CD4-positive, alpha-beta T cell treated with Interleukin-12 subunit alpha and Interleukin-12 subunit beta, for 1 hour (primary cell): ENCODE measurements around the gene B4GALT6.
"Not testable (repeated sequence)": the region's sequence is repeated elsewhere in the genome, so short reads cannot be mapped to it uniquely, and the experiment has no call there.

Experiments
- DNase-seq: peaks from one replicate; pipeline ENCODE4 v3.0.0-alpha.2; 2020

The B4GALT6 gene

GRCh38 chr18:31684279-31685096 lies at the start of gene B4GALT6:
TSS of gene B4GALT6 (minus strand) at chr18:31684581. CDS start at chr18:31684426, 155 bp downstream.
- peak; percentile 13 for DNase-seq

DNA sequence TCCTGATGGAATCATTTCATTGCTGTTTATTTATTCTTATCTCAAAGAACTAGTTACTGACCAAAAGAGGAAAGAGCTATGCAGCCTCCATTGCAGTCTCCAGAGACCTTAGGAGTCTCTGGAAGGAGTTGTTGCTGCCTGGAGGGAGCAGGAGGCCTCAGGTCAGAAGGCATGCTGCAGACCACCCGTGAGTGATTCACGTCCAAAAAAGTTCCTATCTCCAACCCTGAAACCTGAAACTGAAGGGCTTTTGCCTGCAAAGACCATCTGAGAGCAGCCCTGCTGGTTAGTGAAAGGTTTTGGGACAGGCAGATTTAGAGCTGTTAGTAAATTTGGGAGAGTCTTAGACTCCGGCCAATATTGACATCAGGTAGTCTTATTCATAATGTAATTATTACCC lies 47.2 kb upstream of the B4GALT6 start:
- DNase-seq: no peak

DNA sequence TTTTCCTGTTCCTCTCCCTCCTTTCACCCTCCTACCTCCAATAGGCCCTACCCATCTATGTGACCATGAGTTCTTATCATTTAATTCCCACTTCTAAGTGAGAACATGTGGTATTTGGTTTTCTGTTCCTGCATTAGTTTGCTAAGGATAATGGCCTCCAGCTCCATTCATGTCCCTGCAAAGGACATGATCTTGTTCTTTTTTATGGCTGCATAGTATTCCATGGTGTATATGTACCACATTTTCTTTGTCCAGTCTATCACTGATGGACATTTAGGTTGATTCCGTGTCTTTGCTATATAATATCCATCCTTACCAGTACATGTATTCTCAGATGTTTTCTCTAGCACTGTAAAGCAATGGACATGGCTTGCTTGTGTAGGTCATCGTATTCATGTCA lies 44.8 kb upstream of the B4GALT6 start:
- not testable (repeated sequence) for DNase-seq

DNA sequence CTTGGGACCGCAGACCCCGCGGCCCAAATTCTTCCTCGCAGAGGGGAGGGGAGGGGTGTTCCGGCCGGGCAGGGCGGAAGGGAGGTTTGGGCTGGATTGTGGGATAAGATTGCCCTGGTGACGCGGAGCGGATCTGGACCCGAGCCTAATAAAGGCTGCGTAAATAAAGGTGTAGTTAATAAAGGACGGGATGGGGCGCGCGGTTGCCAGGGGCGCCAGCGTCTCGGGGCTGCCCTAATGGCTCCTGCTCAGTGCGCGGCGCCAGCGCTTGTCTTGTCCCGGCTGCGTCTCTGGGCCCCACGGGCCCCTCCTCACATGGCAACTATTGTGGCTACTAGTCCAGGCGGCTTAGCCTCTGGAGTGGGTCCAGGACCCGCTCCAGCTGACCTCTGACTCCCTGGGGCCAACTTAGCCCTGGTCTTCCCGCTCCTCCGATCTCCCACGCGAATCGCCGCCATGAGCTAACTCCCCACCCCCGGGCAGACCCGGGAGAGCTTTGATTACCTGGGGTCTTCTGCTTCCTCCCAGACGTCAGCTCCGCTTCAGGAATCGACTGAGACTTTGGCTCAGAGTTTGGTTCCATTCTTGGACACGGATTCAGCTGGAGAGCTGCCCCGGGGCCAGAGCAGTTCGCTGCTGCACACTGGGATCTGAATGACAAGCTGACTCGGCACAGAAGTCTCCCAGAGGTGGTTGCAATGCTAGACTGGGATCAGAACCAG lies 39.8 kb upstream of the B4GALT6 start:
- DNase-seq: no peak

- DNase-seq: no peak
Observed at GRCh38 chr18:31723639-31723989, 39.2 kb upstream of the B4GALT6 start.

GRCh38 chr18:31722369-31722957 lies 38.1 kb upstream of the B4GALT6 start:
- peak; percentile 66 for DNase-seq

DNA sequence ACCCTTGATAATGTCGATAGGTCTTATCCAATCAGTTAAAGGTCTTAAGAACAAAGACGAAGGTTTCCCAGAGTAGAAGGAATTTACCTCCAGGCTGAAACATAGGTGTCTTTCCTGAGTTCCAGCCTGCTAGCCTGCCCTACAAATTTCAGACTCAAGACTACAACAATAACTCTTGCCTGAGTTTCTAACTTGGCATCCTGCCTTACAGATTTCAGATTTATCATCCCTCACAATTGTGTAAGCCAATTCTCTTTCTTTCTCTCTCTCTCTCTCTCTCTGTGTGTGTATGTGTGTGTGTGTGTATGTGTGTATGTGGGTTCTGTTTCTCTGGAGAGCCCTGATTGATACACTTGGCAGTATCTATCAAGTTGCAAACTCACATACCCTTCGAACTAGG lies 37.2 kb upstream of the B4GALT6 start:
- DNase-seq: no peak

- DNase-seq: no peak
Observed at GRCh38 chr18:31720867-31721266, 36.5 kb upstream of the B4GALT6 start.

GRCh38 chr18:31719363-31720006 lies 35.1 kb upstream of the B4GALT6 start:
- DNase-seq: no peak

GRCh38 chr18:31718386-31718785 lies 34.0 kb upstream of the B4GALT6 start:
- no peak for DNase-seq

DNA sequence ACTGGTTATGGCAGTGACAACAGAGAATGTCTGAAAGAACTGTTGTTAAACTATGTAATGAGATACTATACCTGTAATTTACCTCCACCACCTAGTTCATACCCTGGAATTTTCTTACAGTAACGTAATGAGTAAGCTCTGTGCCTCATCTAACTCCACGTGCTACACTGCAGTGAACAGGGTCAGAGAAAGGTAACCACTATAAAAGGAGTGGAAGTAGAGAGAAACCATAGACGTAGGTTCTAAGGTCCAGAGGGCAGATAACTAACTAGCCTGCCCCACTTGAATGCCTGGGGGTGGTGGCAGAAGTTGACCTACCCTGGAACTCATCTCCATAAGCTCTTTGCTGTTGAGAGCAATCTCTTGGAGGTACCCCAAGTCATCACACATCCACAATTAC lies 32.0 kb upstream of the B4GALT6 start:
- DNase-seq: no peak

DNA sequence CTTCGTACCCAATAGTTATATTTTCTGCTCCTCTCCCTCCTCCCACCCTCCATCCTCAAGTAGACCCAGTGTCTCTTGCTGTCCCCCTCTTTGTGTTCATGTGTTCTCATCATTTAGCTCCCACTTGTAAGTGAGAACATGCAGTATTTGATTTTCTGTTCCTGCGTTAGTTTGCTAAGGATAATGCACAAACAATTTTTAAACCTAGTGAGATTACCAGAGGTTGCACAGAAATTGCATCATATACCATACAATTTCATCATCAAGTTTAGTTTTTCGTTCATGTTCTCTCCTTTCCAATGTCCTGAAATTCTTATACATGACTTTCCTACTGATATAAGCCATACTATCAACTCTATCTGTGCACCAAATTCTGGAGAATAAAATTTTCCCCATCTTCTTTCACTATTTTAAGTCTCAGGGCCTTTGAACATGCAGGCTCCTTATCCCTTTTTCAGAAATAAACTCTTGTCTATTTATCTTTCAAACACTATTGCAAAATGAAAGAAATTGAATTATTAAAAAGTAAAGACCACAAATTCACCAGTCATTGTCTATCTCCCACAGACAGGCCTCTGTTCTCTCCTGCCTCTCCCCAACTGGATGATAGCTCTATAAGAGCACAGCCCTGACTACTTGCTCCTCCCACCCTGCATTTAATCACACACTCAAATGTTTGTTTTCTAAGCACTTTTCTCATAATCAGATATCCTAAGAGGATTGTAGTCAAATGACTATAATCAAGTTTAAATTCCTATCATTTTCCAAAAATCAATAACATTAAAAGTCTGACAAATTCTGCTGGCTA lies 27.2 kb upstream of the B4GALT6 start:
- no peak for DNase-seq

DNA sequence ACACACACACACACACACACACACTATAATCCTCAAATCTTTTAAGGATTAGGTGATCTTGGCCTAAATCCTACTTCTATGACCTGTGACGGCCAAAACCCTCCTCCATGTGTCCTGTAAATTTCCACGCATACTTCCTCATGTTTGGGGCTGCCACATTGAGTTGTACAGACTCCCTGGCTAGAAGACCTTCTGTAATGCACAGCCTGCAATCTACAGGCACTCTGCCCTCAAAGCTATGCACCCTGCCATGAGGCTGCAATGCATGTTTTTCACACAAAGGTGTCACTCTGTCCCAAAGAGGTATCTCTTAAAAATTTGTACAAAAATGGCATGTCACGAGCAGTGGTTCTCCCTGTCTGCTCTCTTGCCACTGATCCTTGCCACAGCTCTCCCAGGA lies 26.4 kb upstream of the B4GALT6 start:
- DNase-seq: no peak

DNA sequence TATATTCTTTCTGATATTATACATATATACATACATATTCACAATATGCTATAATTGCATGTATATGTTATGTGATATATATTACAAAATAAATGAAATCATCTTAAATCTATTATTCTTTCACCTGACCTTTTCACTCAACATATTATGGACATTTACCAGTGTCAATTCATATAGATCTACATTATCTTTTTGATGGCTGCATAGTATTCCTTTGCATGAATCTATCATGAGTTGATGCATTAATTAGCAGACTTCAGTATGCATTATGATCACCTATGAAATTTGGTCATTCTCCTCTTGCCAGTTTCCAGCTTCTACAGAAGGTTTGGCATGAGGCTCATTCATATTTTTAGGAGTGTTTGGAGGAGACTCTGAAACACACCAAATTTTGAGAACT lies 23.4 kb upstream of the B4GALT6 start:
- no peak for DNase-seq

- no peak for DNase-seq
Observed at GRCh38 chr18:31702449-31702848, 18.1 kb upstream of the B4GALT6 start.

DNA sequence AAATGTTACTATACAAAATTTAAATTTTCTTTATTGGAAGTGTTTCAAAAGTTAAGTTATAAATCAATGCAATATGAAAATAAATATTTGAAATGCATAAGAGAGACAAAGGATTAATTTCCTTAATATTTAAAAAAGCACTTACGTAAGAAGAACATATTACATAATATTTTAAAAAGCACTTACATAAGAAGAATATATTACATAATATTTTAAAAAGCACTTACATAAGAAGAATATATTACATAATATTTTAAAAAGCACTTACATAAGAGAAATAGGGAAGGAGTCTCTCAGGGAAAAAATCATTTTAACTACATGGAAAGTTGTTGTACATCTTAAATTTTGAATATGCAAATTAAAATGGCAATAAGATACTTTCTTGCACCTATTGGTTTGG lies 17.4 kb upstream of the B4GALT6 start:
- no peak for DNase-seq

- DNase-seq: no peak
Observed at GRCh38 chr18:31700990-31701389, 16.6 kb upstream of the B4GALT6 start.

DNA sequence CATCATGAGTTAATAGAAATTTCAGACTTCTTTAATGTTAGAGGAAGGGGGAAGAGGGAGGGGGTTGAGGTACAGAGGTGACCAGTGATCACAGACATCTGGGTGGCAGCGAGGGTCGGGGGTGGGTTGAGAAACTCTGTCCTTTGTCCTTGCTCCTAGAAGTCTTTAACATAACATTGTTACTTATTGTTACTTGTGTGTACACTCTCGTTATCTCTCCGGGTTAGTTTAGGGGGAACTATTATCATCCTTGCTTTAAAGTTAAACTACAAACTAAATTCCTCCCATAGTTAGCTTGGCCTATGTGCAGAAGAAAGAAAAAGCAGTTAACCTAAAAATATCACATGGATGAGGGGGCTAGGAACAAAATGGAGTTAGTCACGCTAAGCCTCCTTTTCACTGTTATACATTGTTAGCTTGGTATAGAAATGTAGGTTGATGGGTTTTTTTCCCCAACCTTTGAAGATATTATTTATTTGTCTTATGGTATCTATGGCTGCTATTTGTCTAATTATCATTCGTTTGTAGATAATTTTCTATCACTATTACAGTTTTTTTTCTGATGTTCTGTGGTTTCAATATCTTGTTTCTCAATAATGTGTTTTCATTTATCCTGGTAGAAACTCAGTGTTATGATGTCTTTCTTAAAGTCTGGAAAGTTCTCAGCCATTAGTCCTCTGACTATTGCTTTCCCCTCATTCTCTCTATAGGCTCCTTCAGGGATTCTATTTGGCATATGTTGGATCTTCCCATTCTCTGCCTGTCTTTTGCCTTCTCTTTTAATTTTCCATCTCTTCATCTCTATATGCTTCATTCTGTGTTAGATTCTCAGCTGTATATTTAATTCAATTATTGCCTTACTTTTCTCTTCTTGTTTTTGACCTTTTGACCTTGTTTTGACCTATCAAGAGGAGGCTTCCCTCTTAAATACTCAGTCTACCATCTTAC lies 13.2 kb upstream of the B4GALT6 start:
- DNase-seq: no peak

GRCh38 chr18:31695989-31696388 lies 11.6 kb upstream of the B4GALT6 start:
- no peak for DNase-seq

DNA sequence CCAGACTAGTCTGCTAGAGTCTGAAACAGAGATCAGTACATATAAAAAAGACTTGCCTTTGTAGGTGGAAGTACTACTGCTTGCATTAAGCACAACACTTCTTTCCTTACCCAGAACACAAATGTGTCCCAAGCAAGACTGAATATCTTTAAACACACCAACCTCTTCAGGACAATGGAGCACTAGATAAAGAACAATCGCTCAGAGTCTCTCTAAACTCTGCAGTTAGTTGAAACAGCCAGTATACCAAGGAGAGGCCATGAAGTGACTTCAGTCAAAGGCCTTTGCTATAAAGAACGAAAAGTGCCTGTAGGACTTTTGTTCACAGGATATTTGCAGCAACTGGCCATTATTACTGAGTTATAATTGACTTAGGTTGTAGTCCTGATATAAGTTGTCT lies 9.9 kb upstream of the B4GALT6 start:
- DNase-seq: no peak

GRCh38 chr18:31688606-31689005 lies 4.2 kb upstream of the B4GALT6 start:
- DNase-seq: no peak
